Natural killer cell treated with Interleukin-12 subunit alpha and Interleukin-12 subunit beta and Interleukin-15 and Interleukin-18, amount 100 ng/mL, for 72 hours (primary cell): ENCODE data around the gene ARID4A. TPM values are rescaled to one million over a fixed set of nuclear protein-coding genes. Genes with fewer than 3 reads are reported as not detected.
"Not testable (repeated sequence)": the region's sequence is repeated elsewhere in the genome, so short reads cannot be mapped to it uniquely, and the experiment has no call there.

ENCODE experiments used
- ATAC-seq, 2 donors: fragments of 150-1000 bp; cut with Tn5 transposase in 1 of 2; sonication (Bioruptor Pico), chemical (Tn5 transposase) in 1 of 2; 2 replicates each; pipeline ENCODE4 v1.10.0; 2021
- DNase-seq: peaks from one replicate; pipeline ENCODE4 v3.0.0; 2022; ENCODE audit warnings: low spot score
- H3K27ac Mint-ChIP-seq, 2 donors: 1 replicate in 1 of 2; 2 replicates in 1 of 2; pipeline ENCODE4 v1.8.0; 2022; ENCODE audit warnings: mixed read lengths in 2 of 2, mild to moderate bottlenecking in 1 of 2, moderate library complexity in 1 of 2
- H3K27me3 Mint-ChIP-seq, 2 donors: 1 replicate in 1 of 2; 2 replicates in 1 of 2; pipeline ENCODE4 v1.8.0; 2022; ENCODE audit warnings: mixed read lengths in 2 of 2
- H3K36me3 Mint-ChIP-seq: one replicate; pipeline ENCODE4 v1.8.0; 2022; ENCODE audit warnings: mixed read lengths
- H3K4me1 Mint-ChIP-seq, 2 donors: 1 replicate in 1 of 2; 2 replicates in 1 of 2; pipeline ENCODE4 v1.8.0; 2022; ENCODE audit warnings: low read depth in 2 of 2, mixed read lengths in 2 of 2, mild to moderate bottlenecking in 1 of 2
- H3K4me3 Mint-ChIP-seq: one replicate; pipeline ENCODE4 v1.8.0; 2022; ENCODE audit warnings: mixed read lengths
- H3K9me3 Mint-ChIP-seq: 2 replicates; pipeline ENCODE4 v1.8.0; 2022; ENCODE audit warnings: mixed read lengths
- total RNA-seq, 2 donors: library from RNA; stranded (reverse); gene quantifications; one replicate each; pipeline ENCODE4 v1.2.3, GENCODE V29; 2022

The ARID4A gene
- total RNA-seq, 2 donors from 2014 or later = 33.0 to 35.6 TPM

DNA sequence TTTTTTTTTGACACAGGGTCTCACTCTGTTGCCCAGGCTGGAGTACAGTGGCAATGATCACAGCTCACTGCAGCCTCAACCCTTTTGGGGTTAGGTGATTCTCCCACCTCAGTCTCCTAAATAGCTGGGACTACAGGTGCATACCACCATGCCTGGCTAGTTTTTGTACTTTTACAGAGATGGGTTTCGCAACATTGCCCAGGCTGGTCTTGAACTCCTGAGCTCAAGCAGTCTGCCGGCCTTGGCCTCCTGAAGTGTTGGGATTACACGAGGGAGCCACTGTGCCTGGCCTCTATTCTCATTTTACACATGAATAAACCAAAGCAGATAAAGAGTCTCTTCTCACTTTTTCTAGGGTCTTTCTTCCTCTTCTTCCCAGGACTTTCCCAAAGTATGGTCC lies 100.5 kb downstream of the ARID4A start:
- DNase-seq = no peak
- Mint-ChIP-seq H3K27ac (no peak overlapping the region), H3K4me1 (peaks cover 10 to 12% of the 10 kb centered on the region in 2 donors), H3K27me3 (no peaks in the 10 kb centered on the region), H3K36me3 (no peaks in the 10 kb centered on the region), H3K9me3 (no peaks in the 10 kb centered on the region), H3K4me3 (no peak overlapping the region)
- no peak for ATAC-seq

GRCh38 chr14:58401587-58401986 lies 103.2 kb downstream of the ARID4A start:
- no peaks in the 10 kb centered on the region for H3K36me3 Mint-ChIP-seq
- H3K4me3 Mint-ChIP-seq = no peak overlapping the region
- H3K4me1 Mint-ChIP-seq = peaks cover 6% of the 10 kb centered on the region in 2 donors
- DNase-seq (no peak), ATAC-seq (no peak)
- H3K27ac Mint-ChIP-seq = no peak overlapping the region
- no peaks in the 10 kb centered on the region for H3K9me3 Mint-ChIP-seq
- H3K27me3 Mint-ChIP-seq = no peaks in the 10 kb centered on the region

DNA sequence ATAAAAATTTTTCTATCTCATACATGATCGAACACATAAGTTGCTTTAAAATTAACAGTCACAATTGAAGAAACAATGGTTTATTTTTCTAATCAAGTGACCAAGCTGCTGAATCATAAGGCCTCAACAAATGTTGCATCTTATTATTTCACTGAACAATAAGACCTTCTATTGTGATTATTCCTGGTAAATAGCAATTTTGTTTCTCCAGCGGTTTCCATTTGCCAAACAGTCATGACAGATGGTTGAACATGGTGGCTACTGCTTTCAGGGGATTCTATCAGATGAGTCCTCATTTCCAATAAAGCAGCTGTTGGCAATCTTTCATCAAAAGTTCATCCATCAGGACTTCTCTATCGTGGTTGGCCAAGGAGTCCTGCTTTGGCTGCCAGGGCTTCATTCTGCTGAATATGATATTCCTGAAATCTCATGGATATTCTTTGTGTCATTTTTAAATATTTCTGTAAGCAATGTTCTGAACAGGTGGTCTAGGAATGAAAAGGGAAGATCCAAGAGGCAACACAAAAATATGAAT lies 110.4 kb downstream of the ARID4A start:
- no peak overlapping the region for H3K27ac Mint-ChIP-seq
- H3K36me3 Mint-ChIP-seq = peaks cover 5% of the 10 kb centered on the region
- H3K4me3 Mint-ChIP-seq = no peak overlapping the region
- ATAC-seq = no peak
- no peak for DNase-seq
- H3K9me3 Mint-ChIP-seq = no peaks in the 10 kb centered on the region
- H3K4me1 Mint-ChIP-seq = no peaks in the 10 kb centered on the region
- no peaks in the 10 kb centered on the region for H3K27me3 Mint-ChIP-seq

GRCh38 chr14:58414845-58415244 lies 116.5 kb downstream of the ARID4A start:
- ATAC-seq = no peak
- Mint-ChIP-seq H3K27ac (no peak overlapping the region), H3K9me3 (no peaks in the 10 kb centered on the region), H3K4me3 (no peak overlapping the region), H3K36me3 (peaks cover 19% of the 10 kb centered on the region), H3K27me3 (no peaks in the 10 kb centered on the region), H3K4me1 (peaks cover 2 to 11% of the 10 kb centered on the region in 2 donors)
- no peak for DNase-seq

- Mint-ChIP-seq H3K27me3 (no peaks in the 10 kb centered on the region), H3K4me3 (no peak overlapping the region), H3K36me3 (peaks cover 20% of the 10 kb centered on the region), H3K4me1 (peaks cover 2 to 11% of the 10 kb centered on the region in 2 donors), H3K9me3 (no peaks in the 10 kb centered on the region), H3K27ac (no peak overlapping the region)
- DNase-seq (no peak), ATAC-seq (no peak)
Observed at GRCh38 chr14:58415636-58416547, 117.5 kb downstream of the ARID4A start.

DNA sequence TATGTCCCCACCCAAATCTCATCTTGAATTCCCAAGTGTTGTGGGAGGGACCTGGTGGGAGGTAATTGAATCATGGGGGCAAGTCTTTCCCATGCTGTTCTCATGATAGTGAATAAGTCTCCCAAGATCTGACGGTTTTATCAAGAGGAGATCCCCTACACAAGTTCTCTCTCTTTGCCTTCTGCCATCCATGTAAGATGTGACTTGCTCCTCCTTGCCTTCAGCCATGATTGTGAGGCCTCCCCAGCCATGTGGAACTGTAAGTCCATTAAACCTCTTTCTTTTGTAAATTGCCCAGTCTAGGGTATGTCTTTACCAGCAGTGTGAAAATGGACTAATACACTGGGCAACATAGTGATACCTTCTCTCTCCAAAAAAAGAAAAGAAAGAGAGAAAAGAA lies 118.6 kb downstream of the ARID4A start:
- not testable (repeated sequence) for DNase-seq, H3K27me3 Mint-ChIP-seq, H3K27ac Mint-ChIP-seq, H3K4me3 Mint-ChIP-seq, ATAC-seq, H3K9me3 Mint-ChIP-seq
- Mint-ChIP-seq H3K4me1 (peaks cover 2 to 11% of the 10 kb centered on the region in 2 donors), H3K36me3 (peaks cover 19% of the 10 kb centered on the region)

Other genes starting within 250 kb of the ARID4A start
- not detected for gene ARMH4, start 146.3 kb upstream of the ARID4A start, total RNA-seq
- 10 to 100 TPM; 29.6 to 41.7 TPM for gene ACTR10, start 98.4 kb upstream of the ARID4A start, total RNA-seq
- gene PSMA3, start 53.7 kb upstream of the ARID4A start, total RNA-seq = 100 to 1,000 TPM; 320 to 337 TPM
- gene TOMM20L, start 97.4 kb downstream of the ARID4A start, total RNA-seq = not detected
- 10 to 100 TPM; 35.9 to 47.1 TPM for gene TIMM9, start 129.0 kb downstream of the ARID4A start, total RNA-seq
- gene KIAA0586, start 129.2 kb downstream of the ARID4A start, total RNA-seq = 10 to 100 TPM; 23.1 to 39.7 TPM